Left cardiac atrium (tissue), 4 donors: Measurements from ENCODE around the gene PRPS1L1. TPM values are rescaled to one million over a fixed set of nuclear protein-coding genes. Genes with fewer than 3 reads are reported as not detected.

ENCODE experiments used
- ATAC-seq, 2 donors: fragments of 200-7000 bp; cut with Tn5 transposase; one replicate each; pipeline ENCODE4 v1.9.1; 2020; ENCODE audit warnings: mild to moderate bottlenecking in 2 of 2, moderate library complexity in 2 of 2
- DNase-seq: peaks from one replicate; pipeline ENCODE4 v3.0.0-alpha.2; 2020
- intact Hi-C, 2 donors: fragments of 100-400 bp; cut with DNase I; formaldehyde crosslinking; loops; one replicate each; pipeline versions ENCODE4 v1.14.1 to v1.15.1; 2022 to 2023
- total RNA-seq, 2 donors: library from RNA; stranded (reverse); fragmentation: NEBNext Ultra II Directional; extraction: Animal tissue kit (Norgen Biotek cat#: 25700); gene quantifications; one replicate each; pipeline ENCODE4 v1.2.1, GENCODE V29; 2021
- donor health status: DM: no; HTN: yes; CAD: no.
- donor health status: DM: no; HTN: yes; CAD: no; lungs with severe emphysema.
- donor health status: DM: yes; HTN: yes; CAD: no.
- donor health status: Dilated cardiomyopathy.

PRPS1L1 gene
- total RNA-seq, 2 donors from 2014 or later: not detected

DNA sequence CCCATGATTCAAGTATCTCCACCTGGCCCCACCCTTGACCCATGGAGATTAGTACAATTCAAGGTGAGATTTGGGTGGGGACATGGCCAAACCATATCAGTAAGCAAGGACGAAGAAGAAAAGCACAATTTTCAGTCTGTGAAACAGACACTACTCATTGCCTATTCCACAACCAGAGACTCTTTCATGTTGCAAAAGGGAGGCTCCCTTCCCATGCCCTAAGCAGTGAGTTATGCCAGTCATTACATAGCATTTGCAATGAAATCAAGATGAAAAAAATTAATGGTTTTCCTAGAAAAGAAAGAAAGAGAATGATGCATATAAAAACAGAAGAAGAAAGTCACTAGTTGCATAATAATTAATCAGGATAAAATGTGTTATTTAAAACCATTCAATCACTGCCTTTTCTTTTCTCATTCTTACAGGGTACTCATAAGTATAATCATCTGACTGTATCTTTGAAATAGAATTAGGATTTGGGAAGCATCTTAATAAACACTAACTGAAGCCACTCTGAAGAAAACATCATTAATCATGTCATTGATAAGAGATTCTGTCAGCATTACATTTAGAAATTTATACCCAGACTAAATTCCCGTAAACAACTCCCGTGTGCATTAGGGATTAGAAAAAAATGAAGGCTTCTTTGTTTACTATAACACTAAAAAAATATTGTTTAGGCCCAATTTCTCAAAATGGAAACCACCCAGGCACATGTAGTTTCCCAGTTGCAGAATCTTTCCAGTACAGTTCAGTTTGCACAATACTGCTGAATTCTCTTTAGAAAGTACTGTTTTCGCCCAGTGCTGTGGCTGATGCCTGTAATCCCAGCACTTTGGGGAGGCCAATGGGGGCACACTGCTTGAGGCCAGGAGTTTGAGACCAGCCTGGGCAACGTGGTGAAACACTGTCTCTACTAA, 9.1 kb downstream of the PRPS1L1 start:
- DNase-seq (no peak), ATAC-seq (peak in 1 of 2 donors; percentile 29)
- intact Hi-C loops: no loop called here

DNA sequence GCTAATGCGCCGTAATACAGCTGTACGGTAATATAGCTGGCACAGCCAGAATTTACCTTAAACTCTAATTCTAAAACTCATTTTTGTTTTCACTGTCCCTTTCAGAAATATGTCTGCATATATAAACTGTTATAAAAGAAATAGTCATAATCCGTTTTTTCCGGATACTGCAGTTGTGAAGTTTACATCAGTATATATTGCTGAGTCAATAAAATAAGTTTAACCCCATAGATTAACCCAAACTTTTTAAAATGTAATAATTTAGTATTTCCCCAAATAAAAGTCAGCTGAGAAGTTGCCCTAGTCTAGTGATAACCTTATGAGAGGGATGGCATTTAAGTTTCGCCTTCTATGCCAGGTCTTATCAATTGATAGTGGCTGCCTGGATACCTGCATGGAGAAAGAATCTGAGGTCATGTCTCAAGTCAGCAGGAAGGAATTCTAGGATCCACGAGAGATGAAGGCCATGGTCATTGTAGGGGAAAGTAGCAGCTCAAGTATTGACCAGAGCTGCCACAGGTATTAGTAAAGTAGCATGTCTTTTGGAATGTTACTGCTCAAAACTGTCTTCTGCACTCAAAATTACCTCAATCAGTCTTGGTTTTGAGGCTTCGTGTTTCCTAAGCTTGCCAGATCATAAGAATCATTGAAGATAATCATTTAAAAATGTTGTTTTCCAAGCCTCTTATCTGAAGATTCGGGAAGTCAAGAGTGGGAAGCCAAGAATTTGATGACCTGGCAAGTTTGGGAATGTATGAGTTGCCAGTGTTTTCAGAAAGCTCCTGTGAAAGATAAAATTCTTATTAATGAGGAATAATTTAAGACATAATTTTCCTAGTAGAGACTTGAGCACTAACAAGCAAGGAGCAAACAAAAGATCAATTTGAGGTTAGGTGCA, 10.8 kb downstream of the PRPS1L1 start:
- intact Hi-C loops: no loop called here
- ATAC-seq: no peak
- no peak for DNase-seq

DNA sequence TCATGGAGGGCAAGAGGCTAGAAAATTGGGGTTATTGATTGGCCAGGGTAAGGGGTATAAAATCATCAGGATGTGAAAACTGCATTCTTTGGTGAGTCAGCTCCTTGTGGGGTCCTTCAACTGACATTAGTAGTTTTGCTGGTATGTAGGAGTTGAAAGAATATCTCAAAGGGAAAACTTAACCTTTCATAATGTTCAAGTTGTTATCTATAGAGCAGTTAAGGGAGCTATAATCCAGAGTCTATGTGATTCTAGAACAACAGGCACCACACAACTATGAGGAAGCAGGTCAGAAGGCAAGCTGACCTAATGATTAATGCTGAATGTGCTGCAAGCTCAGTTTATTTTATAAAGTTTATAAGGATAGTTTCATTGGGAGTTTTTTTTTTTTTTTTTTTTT, 13.7 kb downstream of the PRPS1L1 start:
- no peak for ATAC-seq
- intact Hi-C loops: no loop called here
- DNase-seq: no peak

DNA sequence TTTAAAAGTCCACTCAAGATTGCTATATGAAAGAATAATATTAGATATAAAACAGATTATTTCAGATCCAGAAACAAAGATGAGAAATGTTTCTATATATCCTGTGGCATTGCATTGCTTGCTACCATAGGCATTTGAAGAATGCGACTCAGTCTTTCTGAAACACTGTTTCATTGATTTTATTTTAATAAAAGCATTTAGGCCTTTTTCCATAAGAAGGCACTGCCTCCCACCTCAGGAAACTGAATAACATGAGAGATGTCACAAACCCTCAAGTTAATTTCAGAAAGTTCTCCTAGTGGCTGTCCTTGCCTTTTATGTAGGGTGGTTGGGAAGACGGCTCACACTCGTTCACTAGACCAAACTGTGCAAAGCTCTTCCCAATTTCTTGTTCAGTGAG, 23.3 kb downstream of the PRPS1L1 start:
- intact Hi-C loops: no loop called here
- DNase-seq (no peak), ATAC-seq (no peak)

DNA sequence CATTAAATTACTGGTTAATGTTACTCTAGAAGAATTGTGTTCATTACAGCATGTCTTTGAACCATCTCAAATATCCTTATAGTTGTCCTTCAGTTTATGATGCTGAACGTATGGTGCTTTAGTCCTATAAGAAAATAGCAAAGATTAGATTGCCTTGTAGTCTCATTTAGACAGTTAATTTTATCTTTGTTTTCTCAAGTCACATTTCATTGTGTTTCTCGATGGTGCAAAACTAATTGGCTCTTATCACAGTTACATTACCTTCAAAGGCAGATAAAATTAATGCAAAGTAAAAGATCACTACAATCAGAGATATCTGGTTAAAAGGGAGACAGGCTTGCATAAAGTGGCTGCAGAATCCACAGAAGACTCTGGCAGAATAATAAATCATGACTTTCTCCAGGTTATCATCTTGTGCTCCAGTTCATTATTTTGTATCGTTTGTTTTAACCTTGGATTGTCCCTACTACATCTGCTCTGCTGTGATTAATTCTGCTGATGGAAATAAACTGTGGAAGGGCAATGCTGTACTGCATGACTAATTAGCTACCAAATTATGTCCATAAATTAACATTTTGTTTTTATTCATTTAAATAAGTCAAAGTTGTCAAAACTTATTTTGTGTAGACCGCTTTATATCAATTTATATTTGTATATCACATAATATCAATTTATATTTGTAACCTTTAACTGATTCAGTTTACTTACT, 24.2 kb downstream of the PRPS1L1 start:
- DNase-seq (no peak), ATAC-seq (no peak)
- intact Hi-C loops: no loop called here

DNA sequence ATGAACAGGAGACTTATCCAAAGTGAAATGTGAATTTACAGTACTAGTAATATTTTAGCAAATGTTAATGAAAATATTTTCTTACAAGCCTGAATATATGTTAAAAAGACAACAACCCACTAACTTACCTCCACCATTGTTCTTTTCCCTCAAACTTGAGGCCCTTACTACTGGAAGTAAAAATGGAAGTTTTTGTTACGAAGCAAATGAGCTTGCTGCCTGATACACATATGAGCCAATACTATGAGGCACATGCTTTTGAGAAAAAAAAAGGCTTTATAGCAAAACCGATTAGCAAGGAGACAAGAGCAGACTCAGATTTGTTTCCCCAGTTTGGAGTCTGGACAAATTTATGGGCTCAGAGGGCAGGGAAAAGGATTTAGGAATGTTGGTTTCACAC, 29.0 kb downstream of the PRPS1L1 start:
- intact Hi-C loops: no loop called here

DNA sequence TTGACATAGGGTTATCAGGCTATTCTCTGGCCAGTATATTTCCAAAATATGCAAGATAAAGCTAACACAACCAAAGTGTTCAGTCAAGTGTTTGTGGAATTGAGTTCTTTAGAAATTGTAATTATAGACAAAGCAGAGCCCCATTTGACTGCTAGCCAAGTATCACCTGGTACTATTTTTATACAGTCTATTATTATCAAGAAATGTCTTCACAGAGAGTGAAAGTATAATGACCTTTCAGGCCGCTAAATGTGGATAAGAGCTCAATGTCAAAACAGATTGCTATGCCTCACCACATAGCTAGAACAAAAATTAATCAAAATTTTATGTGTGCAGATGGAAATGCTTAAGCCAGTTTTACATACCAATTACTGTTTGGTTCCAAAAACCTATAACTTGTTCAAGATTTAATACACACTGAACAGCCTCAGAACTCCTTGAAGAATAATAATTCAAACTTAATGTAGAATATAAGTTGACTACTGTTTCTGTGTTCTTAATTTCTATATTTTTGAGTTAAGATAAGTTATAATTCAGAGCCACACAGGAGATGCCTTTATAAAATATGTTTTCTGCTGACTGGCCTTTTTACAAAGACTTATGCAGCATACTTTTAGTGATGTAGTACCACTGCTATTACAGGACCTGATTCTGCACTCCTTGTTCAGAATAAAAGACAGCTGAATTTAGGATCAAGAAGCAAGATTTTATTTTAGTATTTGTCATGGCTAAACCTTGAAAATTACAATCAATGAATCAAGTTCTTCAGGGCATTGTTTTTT, 31.0 kb downstream of the PRPS1L1 start:
- no peak for ATAC-seq
- no peak for DNase-seq
- intact Hi-C loops: no loop called here

More for the DNA sequence above, 29.0 kb downstream of the PRPS1L1 start:
- DNase-seq (no peak), ATAC-seq (no peak)

DNA sequence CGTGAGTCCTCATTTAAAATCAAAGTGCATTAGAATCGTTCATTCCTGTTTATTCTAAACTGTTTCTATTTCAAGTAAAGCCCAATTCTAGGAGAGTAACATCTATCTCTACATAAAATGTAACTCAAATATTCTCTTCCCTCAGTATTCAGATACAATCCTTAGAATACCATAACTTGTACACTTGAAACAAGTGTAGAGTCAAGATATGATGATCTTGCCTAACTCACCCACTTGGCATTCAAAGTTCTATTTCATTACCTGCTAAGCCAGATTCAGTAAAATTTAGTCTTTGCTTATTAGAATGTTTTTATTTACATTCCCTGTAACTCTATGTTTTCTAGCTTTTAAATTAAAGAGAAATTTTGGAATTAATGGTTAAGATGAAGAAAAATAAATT, 31.6 kb downstream of the PRPS1L1 start:
- no peak for ATAC-seq
- DNase-seq: no peak
- intact Hi-C loops: no loop called here

DNA sequence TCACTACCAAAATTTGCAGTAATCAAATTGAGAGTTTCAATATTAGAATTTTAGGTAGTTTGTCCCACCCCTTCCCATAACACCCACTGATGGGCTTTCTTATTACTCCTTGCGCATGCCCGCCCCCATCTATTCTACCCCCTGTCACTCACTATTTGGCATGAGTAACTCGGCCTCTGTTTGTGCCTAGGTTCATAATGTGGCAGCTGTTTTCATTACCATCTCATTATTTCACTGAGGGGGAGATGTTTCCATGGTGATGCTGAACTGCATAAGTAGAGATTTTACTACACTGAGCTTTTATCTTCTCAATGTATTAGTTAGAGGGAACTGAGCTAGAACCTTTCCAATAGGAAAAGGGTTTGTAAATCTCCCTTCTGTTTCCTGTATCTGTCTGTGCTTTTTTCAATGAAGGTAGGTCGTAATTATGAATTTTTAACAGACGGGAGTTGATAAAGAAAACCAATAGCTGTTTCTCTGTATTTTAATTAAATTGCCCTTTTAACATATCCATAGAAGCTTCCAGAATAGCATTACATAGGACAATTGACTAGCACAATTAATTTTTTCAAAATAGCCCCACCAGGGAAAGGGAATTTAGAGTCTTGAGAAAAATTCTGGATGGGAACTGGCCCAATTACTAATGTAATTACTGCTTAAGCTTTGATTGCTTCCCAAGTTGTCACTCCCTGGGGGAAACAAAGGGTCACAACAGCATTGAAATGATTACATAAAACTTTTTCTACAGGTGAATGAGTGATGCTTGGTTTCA, 33.4 kb downstream of the PRPS1L1 start:
- no peak for ATAC-seq
- intact Hi-C loops: no loop called here

DNA sequence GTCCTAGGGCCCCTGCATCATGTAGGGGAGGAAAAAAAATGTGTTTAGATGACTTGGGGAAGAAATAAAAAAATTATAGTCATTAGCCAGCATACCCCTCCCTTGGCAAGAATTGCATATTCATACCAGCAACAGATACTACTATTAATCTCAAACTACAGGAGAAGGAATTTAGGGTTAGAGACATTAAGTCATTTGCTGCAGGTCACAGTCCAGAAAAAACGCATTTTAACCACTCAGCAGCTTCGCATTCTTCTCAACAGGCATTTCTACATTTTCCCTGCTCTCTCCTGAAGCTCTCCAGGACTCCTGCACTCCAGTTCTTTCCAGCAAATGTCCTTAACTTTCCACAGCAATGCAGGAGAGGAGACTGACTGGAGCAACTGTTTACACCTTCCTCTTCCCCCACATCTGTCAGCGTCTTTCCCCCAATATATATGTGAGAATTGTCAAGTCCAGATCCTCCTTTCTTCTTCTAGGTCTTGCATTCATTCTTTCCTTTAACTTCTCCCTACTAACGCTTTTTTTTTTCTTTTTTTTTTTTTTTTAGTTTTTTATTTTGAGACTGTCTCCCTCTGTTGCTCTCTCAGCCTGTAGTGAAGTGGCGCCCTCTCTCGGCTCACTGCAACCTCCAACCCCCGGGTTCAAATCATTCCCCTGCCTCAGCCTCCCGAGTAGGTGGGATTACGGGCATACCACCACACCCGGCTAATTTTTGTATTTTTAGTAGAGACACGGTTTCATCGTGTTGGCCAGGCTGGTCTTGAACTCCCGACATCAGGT, 35.6 kb downstream of the PRPS1L1 start:
- ATAC-seq (no peak), DNase-seq (no peak)
- intact Hi-C loops: no loop called here

More for the DNA sequence above, 33.4 kb downstream of the PRPS1L1 start:
- DNase-seq: no peak

DNA sequence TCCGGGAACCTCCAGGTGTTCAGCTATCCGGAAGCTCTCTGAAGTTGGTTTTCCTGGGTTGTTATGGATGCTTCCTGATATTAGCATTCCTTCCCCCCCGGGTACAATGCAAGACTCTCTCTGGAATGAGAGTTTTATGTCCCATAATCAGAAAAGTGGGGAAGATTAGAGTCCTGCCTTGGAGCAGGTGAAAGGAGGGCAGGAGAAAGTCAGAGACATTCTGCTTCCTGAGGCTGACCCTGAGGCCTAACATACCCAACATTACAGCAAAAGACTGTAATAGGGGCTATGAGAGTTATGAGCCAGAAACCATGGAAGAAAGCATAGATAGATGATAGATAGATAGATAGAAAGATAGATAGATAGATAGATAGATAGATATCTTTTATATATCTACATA, 36.9 kb downstream of the PRPS1L1 start:
- no peak for ATAC-seq
- intact Hi-C loops: no loop called here
- no peak for DNase-seq

DNA sequence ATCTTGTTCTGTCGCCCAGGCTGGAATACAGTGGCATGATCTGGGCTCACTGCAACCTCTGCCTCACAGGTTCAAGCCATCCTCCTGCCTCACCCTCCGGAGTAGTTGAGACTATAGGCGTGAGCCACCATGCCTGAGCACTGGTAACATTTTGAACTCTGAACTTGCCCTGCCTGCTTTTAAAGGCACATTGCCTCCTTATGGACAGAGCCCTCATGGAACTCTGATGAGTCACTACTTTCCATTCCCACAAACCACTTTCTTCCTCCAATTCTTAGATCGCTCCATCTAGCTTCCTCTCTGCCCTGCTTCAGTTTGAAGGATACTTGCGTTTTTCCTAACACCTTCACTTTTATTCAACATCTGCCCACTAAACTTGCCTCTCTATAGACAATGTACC, 38.1 kb downstream of the PRPS1L1 start:
- DNase-seq (no peak), ATAC-seq (peak in 1 of 2 donors; percentile 44)
- intact Hi-C loops: no loop called here

DNA sequence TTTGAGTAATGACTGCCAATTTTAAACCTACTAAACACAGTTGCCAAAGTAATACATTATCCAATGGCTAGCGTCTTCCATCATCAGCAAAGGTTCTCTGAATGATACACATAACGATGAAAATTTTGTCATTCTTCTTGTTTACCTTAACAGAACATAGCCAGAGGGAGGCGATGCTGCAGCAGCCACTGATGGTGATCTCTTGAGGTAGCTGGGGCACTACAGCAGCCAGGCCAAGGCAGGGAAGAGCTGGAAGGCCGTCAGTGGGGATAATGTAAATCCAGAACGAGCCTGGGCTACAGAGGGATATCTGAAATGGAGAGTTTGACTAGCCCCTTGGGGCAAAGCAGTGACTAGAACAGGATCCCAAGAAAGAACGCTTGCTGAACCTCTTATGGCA, 38.8 kb downstream of the PRPS1L1 start:
- intact Hi-C loops: no loop called here
- ATAC-seq (no peak), DNase-seq (no peak)

DNA sequence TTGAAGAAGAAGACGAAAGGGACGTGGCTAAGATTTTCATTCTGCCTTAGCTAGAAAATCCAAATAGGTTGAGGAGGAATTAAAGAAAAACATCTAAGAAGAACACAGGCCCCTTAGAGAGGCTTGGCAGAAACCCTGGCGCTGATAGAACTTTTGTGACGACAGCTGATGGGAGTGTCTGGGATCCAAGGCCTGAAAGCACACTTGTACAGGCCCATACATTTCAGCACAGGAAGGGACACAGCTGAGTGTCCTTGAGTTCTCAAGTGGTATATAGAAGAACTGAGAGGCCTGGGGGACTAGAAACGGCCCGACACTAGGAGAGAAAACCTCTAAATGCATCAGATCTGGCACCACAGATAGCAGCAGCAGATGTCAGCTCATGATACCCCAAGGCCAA, 39.5 kb downstream of the PRPS1L1 start:
- ATAC-seq: no peak
- DNase-seq: no peak
- intact Hi-C loops: no loop called here

DNA sequence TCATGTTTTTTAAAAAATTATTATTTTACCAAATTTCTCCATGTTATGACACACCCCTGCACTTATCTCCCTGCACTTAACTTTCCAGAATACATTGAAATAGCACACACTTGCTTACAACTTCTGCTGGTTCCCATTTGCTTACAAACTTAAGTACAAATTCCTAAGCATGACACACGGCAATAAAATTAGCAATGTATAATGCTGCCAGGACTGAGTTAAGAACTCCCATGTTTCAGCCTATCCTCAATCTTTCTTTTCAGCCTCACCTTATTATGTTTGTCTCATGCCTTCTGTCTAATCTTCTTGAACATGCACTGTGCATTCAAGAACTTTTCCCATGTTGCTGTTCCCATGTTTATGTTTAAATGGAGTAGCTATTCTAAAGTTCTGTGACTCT, 40.8 kb downstream of the PRPS1L1 start:
- no peak for DNase-seq
- intact Hi-C loops: no loop called here
- ATAC-seq: peak; percentile 30 to 85

DNA sequence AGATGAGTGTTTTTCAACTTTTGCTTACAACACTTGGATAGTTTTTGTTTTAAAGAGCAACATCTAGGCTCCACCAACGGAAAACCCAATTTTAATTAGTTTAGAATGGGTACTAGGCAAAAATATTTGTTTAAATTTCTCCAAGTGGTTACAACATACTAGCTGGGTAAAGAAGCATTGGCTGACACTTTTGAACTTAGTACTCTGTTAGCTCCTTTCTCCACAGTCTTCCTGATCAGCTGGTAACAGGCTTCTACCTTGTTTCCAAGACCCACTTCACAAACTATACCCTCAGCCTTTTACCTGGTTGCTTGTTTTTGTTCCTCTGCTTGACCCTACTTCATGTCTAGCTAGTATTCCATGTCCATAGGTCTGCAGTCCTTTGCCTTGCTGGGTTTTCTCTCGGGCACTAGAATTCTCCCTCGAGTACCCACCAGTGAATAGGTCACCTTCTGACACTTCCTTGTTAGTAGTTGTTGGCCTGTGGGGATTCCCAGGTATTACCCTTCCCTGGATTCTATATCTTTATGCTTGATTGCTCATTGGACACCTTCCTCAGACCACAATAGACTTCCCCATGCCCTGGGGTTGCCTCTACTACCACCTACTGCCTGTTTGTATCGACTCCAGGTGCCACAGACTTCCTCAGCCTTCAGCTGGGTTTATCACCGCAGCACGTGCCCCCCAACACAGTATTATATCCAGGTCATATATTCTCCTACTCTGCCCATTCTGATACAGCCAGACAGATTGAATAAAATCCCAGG, 42.0 kb downstream of the PRPS1L1 start:
- DNase-seq: no peak
- ATAC-seq: no peak
- intact Hi-C loops: no loop called here

DNA sequence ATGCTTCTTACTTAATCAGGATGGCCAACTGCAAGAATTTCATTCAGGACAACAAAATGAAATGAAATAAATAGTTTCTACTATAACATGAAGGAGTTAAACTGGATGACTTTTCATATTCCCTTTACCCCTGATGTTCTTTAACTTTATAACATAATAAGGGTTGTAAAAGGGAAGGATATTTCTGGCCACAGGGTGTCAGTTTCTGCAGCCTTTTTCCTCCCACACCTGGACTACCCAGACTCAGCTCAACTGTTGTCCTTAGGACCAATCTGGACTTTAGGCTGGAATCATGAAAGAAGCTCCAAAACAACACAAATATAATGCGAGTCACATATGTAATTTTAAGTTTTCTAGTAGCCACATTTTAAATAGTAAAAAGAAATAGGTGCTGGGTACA, 43.4 kb downstream of the PRPS1L1 start:
- no peak for DNase-seq
- intact Hi-C loops: no loop called here
- no peak for ATAC-seq
